Measurements from ENCODE around the gene PHF2. TPM values are rescaled to one million over a fixed set of nuclear protein-coding genes. Genes with fewer than 3 reads are reported as not detected.

PHF2 gene
- total RNA-seq, 1 experiment from 2014 or later, result 11.6 TPM

- TF ChIP-seq PREB (CRISPR knock-in tag; IDR thresholded peaks at IDR 0.05; ENCODE audit: borderline replicate concordance) (no peak), KAT7 (CRISPR knock-in tag; IDR thresholded peaks at IDR 0.05; ENCODE audit: borderline replicate concordance) (no peak), ATF6 (CRISPR knock-in tag; IDR thresholded peaks at IDR 0.05) (no peak), E2F4 (CRISPR knock-in tag; IDR thresholded peaks at IDR 0.05; ENCODE audit: borderline replicate concordance, low read depth) (no peak)
Measured at GRCh38 chr9:93699650-93700049, 123.3 kb downstream of the PHF2 start (continued).

- POLR2A ChIA-PET, result no interaction called here
Measured at GRCh38 chr9:93701494-93702218, 125.3 kb downstream of the PHF2 start.

More at GRCh38 chr9:93701494-93702218, 125.3 kb downstream of the PHF2 start:
- no peaks in the 10 kb centered on the region for H3K4me1 Mint-ChIP-seq
- TF ChIP-seq ZNF512 (CRISPR knock-in tag; IDR thresholded peaks at IDR 0.05; ENCODE audit: borderline replicate concordance), result no peak
- no peak for TF ChIP-seq OVOL2 (CRISPR knock-in tag; IDR thresholded peaks at IDR 0.05; ENCODE audit: borderline replicate concordance)
- TF ChIP-seq MLX (CRISPR knock-in tag; IDR thresholded peaks at IDR 0.05), result no peak
- TF ChIP-seq MYBL2 (CRISPR knock-in tag; IDR thresholded peaks at IDR 0.05), result no peak
- TF ChIP-seq NR2C2 (CRISPR knock-in tag; IDR thresholded peaks at IDR 0.05), result no peak
- no peak for TF ChIP-seq NFATC4 (CRISPR knock-in tag; IDR thresholded peaks at IDR 0.05)
- no peak for TF ChIP-seq GRHL2 (CRISPR knock-in tag; IDR thresholded peaks at IDR 0.05; ENCODE audit: insufficient replicate concordance, severe bottlenecking)
- no peak for TF ChIP-seq ZNF138 (CRISPR knock-in tag; conservative IDR thresholded peaks at IDR 0.05)
- TF ChIP-seq PRRX2 (CRISPR knock-in tag; IDR thresholded peaks at IDR 0.05), result no peak
- TF ChIP-seq JUN (CRISPR knock-in tag; IDR thresholded peaks at IDR 0.05), result no peak
- TF ChIP-seq ATF2 (CRISPR knock-in tag; IDR thresholded peaks at IDR 0.05; ENCODE audit: borderline replicate concordance, low read depth), result no peak
- TF ChIP-seq JAZF1 (CRISPR knock-in tag; IDR thresholded peaks at IDR 0.05), result no peak
- H3K4me3 Mint-ChIP-seq, result no peak overlapping the region
- DNase-seq (ENCODE audit: low spot score), result no peak
- ATAC-seq, result no peak
- H3K27ac Mint-ChIP-seq, result no peak overlapping the region
- H3K27me3 Mint-ChIP-seq (ENCODE audit: low read depth), result no peaks in the 10 kb centered on the region
- H3K9me3 Mint-ChIP-seq, result peaks cover 37% of the 10 kb centered on the region
- CTCF ChIA-PET, result no interaction called here
- H3K36me3 Mint-ChIP-seq, result peaks cover 11% of the 10 kb centered on the region
